Measurements from ENCODE around the gene ABHD16B. TPM values are rescaled to one million over a fixed set of nuclear protein-coding genes. Genes with fewer than 3 reads are reported as not detected.

ABHD16B gene
- polyA plus RNA-seq, 1 donor (not counting 4 experiments of a cell fraction or from before 2014, with no cell fraction given) = not detected

- H3K4me1 ChIP-seq (ENCODE audit: control insufficient read depth, extremely low read depth, insufficient read depth, low read length) = peaks cover 44% of the 10 kb centered on the region
- H3K36me3 ChIP-seq (ENCODE audit: control insufficient read depth in 2 of 2, extremely low read depth in 1 of 2, insufficient read depth in 2 of 2, low read length in 2 of 2) = peaks cover 60 to 61% of the 10 kb centered on the region in 2 experiments
- peaks cover 27% of the 10 kb centered on the region for H4K20me1 ChIP-seq (ENCODE audit: control insufficient read depth, extremely low read depth, insufficient read depth, low read length)
- no peaks in the 10 kb centered on the region for H3K9me3 ChIP-seq (ENCODE audit: control insufficient read depth, low read depth, low read length)
- H2AFZ ChIP-seq (ENCODE audit: control insufficient read depth, low read length) = no peak overlapping the region
- no peak overlapping the region for H3K4me2 ChIP-seq (ENCODE audit: control insufficient read depth, extremely low read depth, insufficient read depth, low read depth, low read length)
- peaks cover 3% of the 10 kb centered on the region for H3K9me1 ChIP-seq (ENCODE audit: control insufficient read depth, extremely low read depth, insufficient read depth, low read length)
- H3K9ac ChIP-seq (ENCODE audit: control insufficient read depth, extremely low read depth, insufficient read depth, low read length) = no peak overlapping the region
- DNase-seq (ENCODE audit: low read depth, low spot score) (no peak), FAIRE-seq (no peak)
- no peak overlapping the region for H3K4me3 ChIP-seq (ENCODE audit: control insufficient read depth in 2 of 3, extremely low read depth in 1 of 3, insufficient read depth in 2 of 3, low read depth in 1 of 3, low read length in 3 of 3)
- TF ChIP-seq CTCF (optimal IDR thresholded peaks at IDR 0.05 in 1 of 3, IDR thresholded peaks at IDR 0.05 in 1 of 3, conservative IDR thresholded peaks at IDR 0.05 in 1 of 3; ENCODE audit: extremely low read depth in 1 of 3, insufficient read depth in 2 of 3, low read length in 3 of 3) (no peak), EZH2 (IDR thresholded peaks at IDR 0.05; ENCODE audit: low read length) (no peak)
- H3K79me2 ChIP-seq (ENCODE audit: control insufficient read depth, insufficient read depth, low read length) = peaks cover 51% of the 10 kb centered on the region
- H3K27ac ChIP-seq (ENCODE audit: control insufficient read depth, insufficient read depth, low read length) = no peak overlapping the region
- dilution Hi-C loops (cut with MboI; ENCODE audit: extremely low pct_ligation_motif_present, low sequenced_read_pairs) = no loop called here
- H3K27me3 ChIP-seq (ENCODE audit: control insufficient read depth, extremely low read depth, insufficient read depth, low read length) = no peaks in the 10 kb centered on the region
Measured at GRCh38 chr20:63886921-63887320, 25.6 kb downstream of the ABHD16B start.

- H3K27me3 ChIP-seq (ENCODE audit: control insufficient read depth, extremely low read depth, insufficient read depth, low read length) = no peaks in the 10 kb centered on the region
- H4K20me1 ChIP-seq (ENCODE audit: control insufficient read depth, extremely low read depth, insufficient read depth, low read length) = peaks cover 19% of the 10 kb centered on the region
- TF ChIP-seq EZH2 (IDR thresholded peaks at IDR 0.05; ENCODE audit: low read length) (no peak), CTCF (optimal IDR thresholded peaks at IDR 0.05 in 1 of 3, IDR thresholded peaks at IDR 0.05 in 1 of 3, conservative IDR thresholded peaks at IDR 0.05 in 1 of 3; ENCODE audit: extremely low read depth in 1 of 3, insufficient read depth in 2 of 3, low read length in 3 of 3) (no peak)
- peaks cover 3% of the 10 kb centered on the region for H3K9me1 ChIP-seq (ENCODE audit: control insufficient read depth, extremely low read depth, insufficient read depth, low read length)
- peaks cover 42% of the 10 kb centered on the region for H3K4me1 ChIP-seq (ENCODE audit: control insufficient read depth, extremely low read depth, insufficient read depth, low read length)
- DNase-seq (ENCODE audit: low read depth, low spot score) (no peak), FAIRE-seq (peak; percentile 41)
- H3K9me3 ChIP-seq (ENCODE audit: control insufficient read depth, low read depth, low read length) = no peaks in the 10 kb centered on the region
- peak overlapping the region; percentile 25 for H3K4me2 ChIP-seq (ENCODE audit: control insufficient read depth, extremely low read depth, insufficient read depth, low read depth, low read length)
- dilution Hi-C loops (cut with MboI; ENCODE audit: extremely low pct_ligation_motif_present, low sequenced_read_pairs) = no loop called here
- no peak overlapping the region for H2AFZ ChIP-seq (ENCODE audit: control insufficient read depth, low read length)
- H3K79me2 ChIP-seq (ENCODE audit: control insufficient read depth, insufficient read depth, low read length) = peaks cover 30% of the 10 kb centered on the region
- peaks cover 43 to 48% of the 10 kb centered on the region in 2 experiments for H3K36me3 ChIP-seq (ENCODE audit: control insufficient read depth in 2 of 2, extremely low read depth in 1 of 2, insufficient read depth in 2 of 2, low read length in 2 of 2)
- H3K27ac ChIP-seq (ENCODE audit: control insufficient read depth, insufficient read depth, low read length) = peak overlapping the region; percentile 74
- peak overlapping the region; percentile 46 for H3K9ac ChIP-seq (ENCODE audit: control insufficient read depth, extremely low read depth, insufficient read depth, low read length)
- H3K4me3 ChIP-seq (ENCODE audit: control insufficient read depth in 2 of 3, extremely low read depth in 1 of 3, insufficient read depth in 2 of 3, low read depth in 1 of 3, low read length in 3 of 3) = no peak overlapping the region
Measured at GRCh38 chr20:63889241-63890200, 28.2 kb downstream of the ABHD16B start.

Data from keratinocyte (primary cell).